Erythroblast (primary cell): ENCODE results near the gene MIEF2.

Experiments
- GATA1 ChIP-seq: IDR thresholded peaks from 2 replicates; pipeline ENCODE4 v1.6.1; 2011; ENCODE audit warnings: low read depth, mild to moderate bottlenecking, control low read depth, low read length, moderate library complexity
- POLR2A ChIP-seq: IDR thresholded peaks from 2 replicates; pipeline ENCODE4 v1.6.1; 2011; ENCODE audit warnings: mild to moderate bottlenecking, low read length

DNA sequence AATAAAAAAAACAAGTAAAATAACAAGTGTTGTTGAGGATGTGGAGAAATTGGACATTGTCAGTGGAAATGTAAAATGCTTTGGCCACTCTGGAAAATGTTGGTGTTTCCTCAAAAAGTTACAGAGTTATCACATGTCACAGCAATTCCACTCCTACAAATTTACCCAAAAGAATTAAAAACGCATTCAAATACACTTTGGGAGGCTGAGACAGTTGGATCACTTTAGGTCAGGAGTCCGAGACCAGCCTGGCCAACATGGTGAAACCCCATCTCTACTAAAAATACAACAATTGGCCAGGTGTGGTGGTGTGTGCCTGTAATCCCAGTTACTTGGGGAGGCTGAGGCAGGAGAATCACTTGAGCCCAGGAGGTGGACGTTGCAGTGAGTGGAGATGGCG lies 48.7 kb downstream of the MIEF2 start:
- TF ChIP-seq POLR2A (no peak), GATA1 (no peak)
